Measurements from ENCODE around the gene PON3. TPM values are rescaled to one million over a fixed set of nuclear protein-coding genes. Genes with fewer than 3 reads are reported as not detected.
A peak's percentile ranks its signal among the peaks of the same experiment; 100 is the strongest.

Gene PON3
- total and polyA plus RNA-seq, 2 of the 13 experiments (the other 11 are each of a cell fraction or from before 2014, with no cell fraction given) = 23.6 to 37.8 TPM

- 0 out of 2 replicates have a peak, but pooled peaks have one; percentile 74 for TF ChIP-seq MAZ (IDR thresholded peaks at IDR 0.05; ENCODE audit: borderline replicate concordance, low read depth, low read length)
- no peak for TF ChIP-seq MAZ (CRISPR knock-in tag; IDR thresholded peaks at IDR 0.05; ENCODE audit: low read depth)
- peak; percentile 56; the same call in 1 of the 2 replicates for TF ChIP-seq TFE3 (CRISPR knock-in tag; IDR thresholded peaks at IDR 0.05)
- TF ChIP-seq POGZ (CRISPR knock-in tag; IDR thresholded peaks at IDR 0.05) = peak; percentile 48; the same call in 1 of the 2 replicates
- TF ChIP-seq PAXIP1 (CRISPR knock-in tag; conservative IDR thresholded peaks at IDR 0.05) = peak; percentile 76
- 0 out of 2 replicates have a peak, but pooled peaks have one; percentile 37 for TF ChIP-seq ZBTB43 (CRISPR knock-in tag; conservative IDR thresholded peaks at IDR 0.05)
- no peak for TF ChIP-seq NFYC (CRISPR knock-in tag; IDR thresholded peaks at IDR 0.05)
- TF ChIP-seq ZNF768 (CRISPR knock-in tag; IDR thresholded peaks at IDR 0.05) = no peak
- TF ChIP-seq CEBPG (CRISPR knock-in tag; IDR thresholded peaks at IDR 0.05) = peak; percentile 94
- TF ChIP-seq ZNF841 (CRISPR knock-in tag; IDR thresholded peaks at IDR 0.05; ENCODE audit: borderline replicate concordance) = no peak
- TF ChIP-seq FOXJ3 (CRISPR knock-in tag; IDR thresholded peaks at IDR 0.05; ENCODE audit: borderline replicate concordance) = 0 out of 2 replicates have a peak, but pooled peaks have one; percentile 11
- TF ChIP-seq XRCC5 (optimal IDR thresholded peaks at IDR 0.05; ENCODE audit: low read length) = no peak
- TF ChIP-seq ZGPAT (CRISPR knock-in tag; IDR thresholded peaks at IDR 0.05) = 0 out of 2 replicates have a peak, but pooled peaks have one; percentile 21
- no peak for TF ChIP-seq DZIP1 (CRISPR knock-in tag; IDR thresholded peaks at IDR 0.05)
- peak; percentile 62 for TF ChIP-seq BCL6 (CRISPR knock-in tag; IDR thresholded peaks at IDR 0.05)
- no peak for TF ChIP-seq THAP8 (CRISPR knock-in tag; IDR thresholded peaks at IDR 0.05; ENCODE audit: borderline replicate concordance)
- TF ChIP-seq SRY (CRISPR knock-in tag; IDR thresholded peaks at IDR 0.05) = no peak
- TF ChIP-seq ZNF644 (CRISPR knock-in tag; IDR thresholded peaks at IDR 0.05; ENCODE audit: low read depth) = peak; percentile 80; the same call in 1 of the 2 replicates
- TF ChIP-seq IRF2 (CRISPR knock-in tag; IDR thresholded peaks at IDR 0.05) = peak; percentile 65; the same call in 1 of the 2 replicates
- TF ChIP-seq ZNF670 (CRISPR knock-in tag; IDR thresholded peaks at IDR 0.05; ENCODE audit: borderline replicate concordance) = peak; percentile 42; the same call in 1 of the 2 replicates
Observed at GRCh38 chr7:95430864-95431263, 34.7 kb upstream of the PON3 start (continued).

Measured in HepG2 (cell line).